A673 (cell line): ENCODE results near the gene TTC7B. TPM values are rescaled to one million over a fixed set of nuclear protein-coding genes. Genes with fewer than 3 reads are reported as not detected.
A peak's percentile ranks its signal among the peaks of the same experiment; 100 is the strongest.

Experiments
- BruUV-seq: library from RNA; stranded (reverse); fragments of 400-500 nt; replicated peaks from 2 replicates; lab custom pipeline; 2021; lab: Mats Ljungman, UMichigan
- CTCF ChIA-PET: fragments of 300-600 bp; sonication (Branson Sonifier 250); formaldehyde crosslinking; loops from one replicate; lab custom pipeline; 2022; ENCODE audit warnings: antibody characterized with exemption; lab: Charles Lee
- POLR2A ChIA-PET: fragments of 300-600 bp; sonication (Branson Sonifier 250); formaldehyde crosslinking; loops from one replicate; lab custom pipeline; 2022; ENCODE audit warnings: antibody characterized with exemption; ENCODE audit not compliant: low non-redundant PET; lab: Charles Lee
- DNase-seq: peaks from one replicate; pipeline ENCODE4 v3.0.0-alpha.2; 2015; ENCODE audit warnings: low spot score
- H3K27ac ChIP-seq: fragments of 200-600 bp; sonication (generic); 2 replicates; pipeline ENCODE4 v1.5.1; 2016; ENCODE audit warnings: mixed run types, low read depth, mild to moderate bottlenecking, mixed read lengths, antibody characterized with exemption, low read length; ENCODE audit not compliant: poor library complexity, severe bottlenecking
- H3K27me3 ChIP-seq: fragments of 200-600 bp; sonication (generic); replicated peaks from 2 replicates; pipeline ENCODE4 v1.6.1; 2017; ENCODE audit warnings: mixed run types, low read depth, mild to moderate bottlenecking, mixed read lengths, antibody characterized with exemption, low read length; ENCODE audit not compliant: insufficient read depth, poor library complexity
- H3K36me3 ChIP-seq: fragments of 200-600 bp; sonication (generic); 2 replicates; pipeline ENCODE4 v1.6.1; 2016; ENCODE audit warnings: mixed run types, mild to moderate bottlenecking, mixed read lengths, antibody characterized with exemption, low read length; ENCODE audit not compliant: insufficient read depth, poor library complexity, severe bottlenecking
- H3K4me1 ChIP-seq: fragments of 200-600 bp; sonication (generic); 2 replicates; pipeline ENCODE4 v1.6.1; 2017; ENCODE audit warnings: mixed run types, mild to moderate bottlenecking, mixed read lengths, antibody characterized with exemption, low read length; ENCODE audit not compliant: insufficient read depth, poor library complexity, severe bottlenecking
- H3K4me3 ChIP-seq: fragments of 200-600 bp; sonication (generic); 2 replicates; pipeline ENCODE4 v1.5.1; 2016; ENCODE audit warnings: low read depth, mixed run types, mild to moderate bottlenecking, mixed read lengths, low read length; ENCODE audit not compliant: poor library complexity, severe bottlenecking
- H3K9me3 ChIP-seq: fragments of 200-600 bp; sonication (generic); 2 replicates; pipeline ENCODE4 v1.6.1; 2016; ENCODE audit warnings: mixed run types, low read depth, mild to moderate bottlenecking, mixed read lengths, antibody characterized with exemption, low read length; ENCODE audit not compliant: poor library complexity, severe bottlenecking
- CTCF ChIP-seq: fragments of 300-800, 200-600 bp; sonication (generic); conservative IDR thresholded peaks from 2 replicates; pipeline ENCODE4 v1.5.1; 2017; ENCODE audit warnings: low read depth, mild to moderate bottlenecking, antibody characterized with exemption, low read length, moderate library complexity, mixed read lengths
- EZH2 ChIP-seq: fragments of 200-600 bp; sonication (generic); IDR thresholded peaks from 2 replicates; pipeline ENCODE4 v1.6.1; 2017; ENCODE audit warnings: borderline replicate concordance, low read depth, mild to moderate bottlenecking, mixed read lengths, antibody characterized with exemption, low read length; ENCODE audit not compliant: poor library complexity, severe bottlenecking
- intact Hi-C: fragments of 100-400 bp; cut with micrococcal nuclease; formaldehyde crosslinking; loops from one replicate; pipeline ENCODE4 v1.10.0; 2022; ENCODE audit not compliant: unreplicated experiment
- total RNA-seq: library from RNA; stranded (reverse); gene quantifications from 2 replicates; pipeline ENCODE4 v1.2.3, GENCODE V29; 2021

Gene TTC7B
- total RNA-seq, 1 experiment from 2014 or later, result 39.2 TPM

GRCh38 chr14:90599748-90600507 lies 216.3 kb downstream of the TTC7B start:
- peak; percentile 30 for DNase-seq
- intact Hi-C loops, result no loop called here
- Histone ChIP-seq H3K36me3 (no peaks in the 10 kb centered on the region), H3K4me3 (no peak overlapping the region), H3K9me3 (no peaks in the 10 kb centered on the region), H3K4me1 (peaks cover 16% of the 10 kb centered on the region), H3K27ac (peak overlapping the region; percentile 64), H3K27me3 (no peaks in the 10 kb centered on the region)
- CTCF ChIA-PET, result no interaction called here
- TF ChIP-seq CTCF (0 out of 2 replicates have a peak, but pooled peaks have one; percentile 12), EZH2 (no peak)
- POLR2A ChIA-PET, result interaction anchor here (0.6 kb wide), 2 partner anchors 39 to 81 kb away, joined by 3 to 4 read pairs; no protein-coding TSS in a partner anchor
- no TSS peak for BruUV-seq

GRCh38 chr14:90599339-90599738 lies 216.9 kb downstream of the TTC7B start:
- no TSS peak for BruUV-seq
- POLR2A ChIA-PET, result interaction anchor here (0.6 to 1.0 kb wide), 3 partner anchors 10 to 82 kb away, joined by 3 to 4 read pairs (median 3); no protein-coding TSS in a partner anchor
- H3K36me3 ChIP-seq, result no peaks in the 10 kb centered on the region
- CTCF ChIA-PET, result no interaction called here
- H3K27ac ChIP-seq, result peak overlapping the region; percentile 64
- H3K9me3 ChIP-seq, result no peaks in the 10 kb centered on the region
- no peak for TF ChIP-seq CTCF
- no peak for TF ChIP-seq EZH2
- intact Hi-C loops, result no loop called here
- no peak overlapping the region for H3K4me3 ChIP-seq
- no peaks in the 10 kb centered on the region for H3K27me3 ChIP-seq
- H3K4me1 ChIP-seq, result peaks cover 16% of the 10 kb centered on the region
- no peak for DNase-seq

- no peak for TF ChIP-seq EZH2
- no peak for TF ChIP-seq CTCF
- H3K4me3 ChIP-seq, result no peak overlapping the region
- H3K36me3 ChIP-seq, result no peaks in the 10 kb centered on the region
- no TSS peak for BruUV-seq
- H3K4me1 ChIP-seq, result peaks cover 16% of the 10 kb centered on the region
- ChIA-PET POLR2A (no interaction called here), CTCF (no interaction called here)
- no peak for DNase-seq
- no peaks in the 10 kb centered on the region for H3K9me3 ChIP-seq
- H3K27me3 ChIP-seq, result no peaks in the 10 kb centered on the region
- H3K27ac ChIP-seq, result no peak overlapping the region
- intact Hi-C loops, result no loop called here
These were observed 218.3 kb downstream of the TTC7B start for GRCh38 chr14:90597961-90598360.
